ENCODE results near the gene IBA57.

- TF ChIP-seq CTCF (IDR thresholded peaks at IDR 0.05; ENCODE audit: low read length) (no peak), EZH2 (optimal IDR thresholded peaks at IDR 0.05; ENCODE audit: low read depth, low read length) (no peak), EZH2phosphoT487 (IDR thresholded peaks at IDR 0.05; ENCODE audit: low read length) (no peak)
These were observed 63.0 kb downstream of the IBA57 start for GRCh38 chr1:228228601-228229074.
